RWPE1 (cell line): Measurements from ENCODE around the gene PPIL1.

Source experiments
- CTCF ChIA-PET: fragments of 350-600 bp; sonication (Branson Sonifier 250); formaldehyde crosslinking; extraction: SDS; loops from one replicate; lab custom pipeline; 2021; lab: Yijun Ruan, JAX
- POLR2A ChIA-PET: fragments of 400-600 bp; formaldehyde crosslinking; extraction: SDS; loops from one replicate; lab custom pipeline; 2020; ENCODE audit warnings: antibody characterized with exemption; ENCODE audit not compliant: low non-redundant PET; lab: Yijun Ruan, JAX
- DNase-seq: peaks from one replicate; pipeline ENCODE4 v3.0.0; 2012; ENCODE audit warnings: low spot score
- H3K27ac ChIP-seq: fragments of 450-650 bp; 2 replicates; pipeline ENCODE4 v1.5.1; 2017
- TF ChIP-seq, protein P1 (sequence below): fragments of 450-650 bp; conservative IDR thresholded peaks from 2 replicates; pipeline ENCODE4 v1.5.1; 2017; ENCODE audit warnings: low read depth, mild to moderate bottlenecking

PPIL1 gene

GRCh38 chr6:36915599-36915998 lies 41.0 kb upstream of the PPIL1 start:
- no peak overlapping the region for H3K27ac ChIP-seq
- TF ChIP-seq, protein P1, sequence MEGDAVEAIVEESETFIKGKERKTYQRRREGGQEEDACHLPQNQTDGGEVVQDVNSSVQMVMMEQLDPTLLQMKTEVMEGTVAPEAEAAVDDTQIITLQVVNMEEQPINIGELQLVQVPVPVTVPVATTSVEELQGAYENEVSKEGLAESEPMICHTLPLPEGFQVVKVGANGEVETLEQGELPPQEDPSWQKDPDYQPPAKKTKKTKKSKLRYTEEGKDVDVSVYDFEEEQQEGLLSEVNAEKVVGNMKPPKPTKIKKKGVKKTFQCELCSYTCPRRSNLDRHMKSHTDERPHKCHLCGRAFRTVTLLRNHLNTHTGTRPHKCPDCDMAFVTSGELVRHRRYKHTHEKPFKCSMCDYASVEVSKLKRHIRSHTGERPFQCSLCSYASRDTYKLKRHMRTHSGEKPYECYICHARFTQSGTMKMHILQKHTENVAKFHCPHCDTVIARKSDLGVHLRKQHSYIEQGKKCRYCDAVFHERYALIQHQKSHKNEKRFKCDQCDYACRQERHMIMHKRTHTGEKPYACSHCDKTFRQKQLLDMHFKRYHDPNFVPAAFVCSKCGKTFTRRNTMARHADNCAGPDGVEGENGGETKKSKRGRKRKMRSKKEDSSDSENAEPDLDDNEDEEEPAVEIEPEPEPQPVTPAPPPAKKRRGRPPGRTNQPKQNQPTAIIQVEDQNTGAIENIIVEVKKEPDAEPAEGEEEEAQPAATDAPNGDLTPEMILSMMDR = no peak
- DNase-seq = no peak
- ChIA-PET CTCF (no interaction called here), POLR2A (no interaction called here)

DNA sequence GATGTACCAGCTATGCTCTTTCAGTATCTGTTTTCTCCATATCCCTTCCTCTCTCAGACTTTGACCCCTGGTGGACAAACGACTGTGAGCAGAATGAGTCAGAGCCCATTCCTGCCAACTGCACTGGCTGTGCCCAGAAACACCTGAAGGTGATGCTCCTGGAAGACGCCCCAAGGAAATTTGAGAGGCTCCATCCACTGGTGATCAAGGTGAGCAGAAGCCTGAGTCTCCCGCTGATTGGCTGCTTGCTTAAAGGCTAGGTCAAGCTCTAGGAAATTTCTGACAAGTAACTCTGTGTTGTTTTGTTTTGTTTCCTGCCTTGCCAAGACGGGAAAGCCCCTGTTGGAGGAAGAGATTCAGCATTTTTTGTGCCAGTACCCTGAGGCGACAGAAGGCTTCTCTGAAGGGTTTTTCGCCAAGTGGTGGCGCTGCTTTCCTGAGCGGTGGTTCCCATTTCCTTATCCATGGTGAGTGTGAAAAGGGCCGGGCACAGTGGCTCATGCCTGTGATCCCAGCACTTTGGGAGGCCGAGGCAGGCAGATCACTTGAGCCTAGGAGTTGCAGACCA lies 39.7 kb upstream of the PPIL1 start:
- ChIA-PET CTCF (interaction anchor here (0.6 to 1.1 kb wide), 8 partner anchors 13 to 145 kb away, joined by 3 to 6 read pairs (median 4); no protein-coding TSS in a partner anchor), POLR2A (no interaction called here)
- H3K27ac ChIP-seq = peak overlapping the region; percentile 12; the same call in 1 of the 2 replicates
- TF ChIP-seq, protein P1 = no peak; the same call in 1 of the 2 replicates
- DNase-seq = peak; percentile 90

GRCh38 chr6:36913082-36913481 lies 38.5 kb upstream of the PPIL1 start:
- TF ChIP-seq, protein P1 = no peak
- DNase-seq = no peak
- CTCF ChIA-PET = interaction anchor here (1.0 kb wide), 1 partner anchor 28 kb away, joined by 3 read pairs; no protein-coding TSS in a partner anchor
- POLR2A ChIA-PET = no interaction called here
- peak overlapping the region; percentile 62 for H3K27ac ChIP-seq

DNA sequence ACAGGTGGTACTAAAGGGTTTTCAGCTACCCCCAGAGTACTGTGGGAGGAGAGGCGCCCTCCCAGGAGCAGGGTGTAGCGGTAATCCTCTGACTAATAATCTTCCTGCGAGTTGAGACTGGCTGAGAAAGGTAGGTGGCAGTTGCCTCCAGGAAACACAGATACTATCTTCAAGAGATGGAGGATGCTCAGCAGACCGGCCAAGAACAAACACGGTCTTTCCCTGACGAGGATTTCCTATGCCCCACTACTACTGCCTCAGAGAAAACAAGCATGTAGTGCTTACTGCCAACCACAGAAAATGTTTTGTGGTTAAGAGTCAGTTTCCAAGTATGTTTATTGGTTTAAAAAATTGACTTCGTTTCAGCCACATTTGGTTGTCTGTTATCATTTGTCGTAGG lies 38.0 kb upstream of the PPIL1 start:
- POLR2A ChIA-PET = no interaction called here
- CTCF ChIA-PET = interaction anchor here (0.7 kb wide), 3 partner anchors 27 to 248 kb away, joined by 3 read pairs; partner anchors contain the start of gene C6orf89
- peak; percentile 87 for DNase-seq
- TF ChIP-seq, protein P1 = peak; percentile 20; the same call in 1 of the 2 replicates
- peak overlapping the region; percentile 51; the same call in 1 of the 2 replicates for H3K27ac ChIP-seq

DNA sequence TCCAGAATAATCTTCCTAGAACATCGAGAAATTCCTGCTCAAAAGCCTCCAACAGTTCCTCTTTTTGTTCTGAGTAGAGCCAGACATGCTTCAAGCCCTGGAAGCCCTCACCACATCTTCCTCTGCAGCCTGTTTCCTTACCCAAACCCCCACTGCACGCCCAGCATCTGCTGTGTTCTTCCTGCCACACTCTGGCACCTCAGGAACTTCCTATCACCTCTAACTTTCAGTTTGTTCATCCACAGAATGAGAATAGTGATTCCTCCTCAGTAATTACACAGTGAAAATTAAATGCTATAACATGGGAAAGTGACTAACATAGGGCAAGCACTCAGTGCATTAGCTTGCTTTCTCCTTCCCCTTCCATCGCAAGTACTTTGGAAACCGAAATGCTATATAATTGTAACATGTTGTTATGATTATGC lies 37.4 kb upstream of the PPIL1 start:
- TF ChIP-seq, protein P1 = no peak
- DNase-seq = no peak
- ChIA-PET POLR2A (no interaction called here), CTCF (interaction anchor here (0.7 kb wide), 3 partner anchors 27 to 249 kb away, joined by 3 read pairs; partner anchors contain the start of gene C6orf89)
- peak overlapping the region; percentile 51 for H3K27ac ChIP-seq

DNA sequence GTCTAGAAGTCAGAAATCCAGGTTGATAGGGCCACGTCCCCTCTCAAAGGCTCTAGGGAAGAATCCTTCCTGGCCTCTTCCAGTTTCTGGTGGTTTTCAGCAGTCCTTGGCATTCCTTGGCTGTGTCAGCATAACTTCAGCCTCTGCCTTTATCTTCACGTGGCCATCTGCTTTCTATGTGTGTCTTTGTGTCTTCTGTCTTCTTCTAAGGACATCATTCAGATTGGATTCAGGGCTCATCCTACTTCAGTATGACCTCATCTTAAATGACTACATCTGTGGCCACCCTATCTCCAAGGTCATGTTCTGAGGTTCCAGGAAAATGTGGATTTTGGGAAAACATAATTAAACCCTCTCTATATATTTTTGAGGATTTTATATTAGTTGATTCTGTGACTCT lies 34.1 kb upstream of the PPIL1 start:
- TF ChIP-seq, protein P1 = no peak
- ChIA-PET POLR2A (no interaction called here), CTCF (no interaction called here)
- no peak overlapping the region for H3K27ac ChIP-seq
- DNase-seq = no peak
